Suprapubic skin (tissue), 4 donors: ENCODE results near the gene CBL. TPM values are rescaled to one million over a fixed set of nuclear protein-coding genes. Genes with fewer than 3 reads are reported as not detected.

ENCODE experiments used
- DNase-seq, 2 donors: peaks; one replicate each; pipeline ENCODE4 v3.0.0-alpha.2; 2019; ENCODE audit warnings: low spot score in 2 of 2
- H3K27ac ChIP-seq: fragments of 200-600 bp; sonication (generic); one replicate; pipeline ENCODE4 v1.5.1; 2019
- H3K27me3 ChIP-seq: fragments of 200-600 bp; sonication (generic); one replicate; pipeline ENCODE4 v1.5.1; 2019
- H3K36me3 ChIP-seq: fragments of 200-600 bp; sonication (generic); one replicate; pipeline ENCODE4 v1.5.1; 2019
- H3K4me1 ChIP-seq: fragments of 200-600 bp; sonication (generic); one replicate; pipeline ENCODE4 v1.5.1; 2019
- H3K4me3 ChIP-seq: fragments of 200-600 bp; sonication (generic); one replicate; pipeline ENCODE4 v1.5.1; 2019; ENCODE audit warnings: mild to moderate bottlenecking
- H3K9me3 ChIP-seq: fragments of 200-600 bp; sonication (generic); one replicate; pipeline ENCODE4 v1.5.1; 2019
- CTCF ChIP-seq, 2 donors: fragments of 200-600 bp in 1 of 2; fragments of 450-650 bp in 1 of 2; sonication (generic) in 1 of 2; IDR thresholded peaks; one replicate each; pipeline ENCODE4 v1.5.1; 2016 to 2019; ENCODE audit warnings: antibody characterized with exemption in 2 of 2, mild to moderate bottlenecking in 1 of 2, moderate library complexity in 1 of 2
- EP300 ChIP-seq: sonication (generic); formaldehyde crosslinking; IDR thresholded peaks from one replicate; pipeline ENCODE4 v1.6.1; 2017; ENCODE audit warnings: antibody characterized with exemption
- POLR2A ChIP-seq, 2 donors: fragments of 450-650 bp; IDR thresholded peaks; one replicate each; pipeline ENCODE4 v1.6.1; 2017; ENCODE audit warnings: antibody characterized with exemption in 2 of 2, mild to moderate bottlenecking in 2 of 2, moderate library complexity in 2 of 2
- POLR2AphosphoS5 ChIP-seq, 3 donors: sonication (generic); formaldehyde crosslinking; IDR thresholded peaks; one replicate each; pipeline ENCODE4 v1.6.1; 2017; ENCODE audit warnings: antibody characterized with exemption in 3 of 3
- WGBS: methylation state at CpG from one replicate; pipeline ENCODE4 v1.1.5; 2018; 5-methylcytosine and 5-hydroxymethylcytosine counted together
- total RNA-seq, 4 donors: library from RNA; depleted of rRNA; stranded (reverse); fragments of >200 nt; gene quantifications; one replicate each; pipeline ENCODE4 v1.1.0, GENCODE V29; 2016

CBL gene
- total RNA-seq, 4 donors from 2014 or later = 13.2 to 17.4 (median 17.2) TPM

- Histone ChIP-seq H3K27ac (no peak overlapping the region), H3K4me3 (no peak overlapping the region), H3K27me3 (no peaks in the 10 kb centered on the region), H3K9me3 (peaks cover 9% of the 10 kb centered on the region), H3K36me3 (peaks cover 45% of the 10 kb centered on the region), H3K4me1 (no peaks in the 10 kb centered on the region)
- 93% methylated on average over 3 of the region's 3 CpGs for WGBS
- TF ChIP-seq CTCF (IDR thresholded peaks at IDR 0.05) (no peak), POLR2AphosphoS5 (IDR thresholded peaks at IDR 0.05) (no peak), POLR2A (IDR thresholded peaks at IDR 0.05) (no peak), EP300 (no peak)
- no peak for DNase-seq
These were observed 87.3 kb downstream of the CBL start for GRCh38 chr11:119293461-119293860.

GRCh38 chr11:119295178-119295577 lies 89.0 kb downstream of the CBL start:
- TF ChIP-seq CTCF (IDR thresholded peaks at IDR 0.05) = no peak
- no peak for TF ChIP-seq POLR2A (IDR thresholded peaks at IDR 0.05)
- TF ChIP-seq POLR2AphosphoS5 (IDR thresholded peaks at IDR 0.05) = no peak
- no peak for TF ChIP-seq EP300
- Histone ChIP-seq H3K27me3 (no peaks in the 10 kb centered on the region), H3K4me3 (no peak overlapping the region), H3K36me3 (peaks cover 46% of the 10 kb centered on the region), H3K4me1 (no peaks in the 10 kb centered on the region), H3K9me3 (peaks cover 9% of the 10 kb centered on the region), H3K27ac (no peak overlapping the region)
- WGBS = 64% methylated on average over 3 of the region's 3 CpGs
- no peak for DNase-seq

GRCh38 chr11:119297938-119298337 lies 91.8 kb downstream of the CBL start:
- H3K4me1 ChIP-seq = no peaks in the 10 kb centered on the region

GRCh38 chr11:119298726-119299125 lies 92.6 kb downstream of the CBL start:
- H3K4me1 ChIP-seq = no peaks in the 10 kb centered on the region
- no peaks in the 10 kb centered on the region for H3K9me3 ChIP-seq
- H3K27me3 ChIP-seq = no peaks in the 10 kb centered on the region
- peaks cover 52% of the 10 kb centered on the region for H3K36me3 ChIP-seq
- no peak for DNase-seq
- TF ChIP-seq POLR2AphosphoS5 (IDR thresholded peaks at IDR 0.05) = no peak
- TF ChIP-seq EP300 = no peak
- no peak for TF ChIP-seq POLR2A (IDR thresholded peaks at IDR 0.05)
- no peak for TF ChIP-seq CTCF (IDR thresholded peaks at IDR 0.05)
- WGBS = 57% methylated on average over 2 of the region's 2 CpGs
- H3K27ac ChIP-seq = no peak overlapping the region
- no peak overlapping the region for H3K4me3 ChIP-seq

More at GRCh38 chr11:119297938-119298337, 91.8 kb downstream of the CBL start:
- peaks cover 44% of the 10 kb centered on the region for H3K36me3 ChIP-seq
- H3K4me3 ChIP-seq = no peak overlapping the region
- no peak for DNase-seq
- no peak for TF ChIP-seq EP300
- no peak for TF ChIP-seq POLR2AphosphoS5 (IDR thresholded peaks at IDR 0.05)
- no peak for TF ChIP-seq CTCF (IDR thresholded peaks at IDR 0.05)
- no peak for TF ChIP-seq POLR2A (IDR thresholded peaks at IDR 0.05)
- 47% methylated on average over 3 of the region's 3 CpGs for WGBS
- H3K9me3 ChIP-seq = no peaks in the 10 kb centered on the region
- H3K27ac ChIP-seq = no peak overlapping the region
- H3K27me3 ChIP-seq = no peaks in the 10 kb centered on the region

- no peaks in the 10 kb centered on the region for H3K27me3 ChIP-seq
- no peak overlapping the region for H3K4me3 ChIP-seq
- H3K4me1 ChIP-seq = no peaks in the 10 kb centered on the region
- 93% methylated on average over 9 of the region's 9 CpGs for WGBS
- no peak for DNase-seq
- H3K9me3 ChIP-seq = no peaks in the 10 kb centered on the region
- peaks cover 59% of the 10 kb centered on the region for H3K36me3 ChIP-seq
- H3K27ac ChIP-seq = no peak overlapping the region
- TF ChIP-seq EP300 = no peak
- TF ChIP-seq POLR2A (IDR thresholded peaks at IDR 0.05) = no peak
- no peak for TF ChIP-seq POLR2AphosphoS5 (IDR thresholded peaks at IDR 0.05)
- TF ChIP-seq CTCF (IDR thresholded peaks at IDR 0.05) = no peak
These were observed 93.3 kb downstream of the CBL start for GRCh38 chr11:119299416-119299815.
